Neural crest cell (in vitro differentiated cells): ENCODE results near the gene COMMD9. TPM values are rescaled to one million over a fixed set of nuclear protein-coding genes. Genes with fewer than 3 reads are reported as not detected.

Experiments used
- DNase-seq: peaks from one replicate; pipeline ENCODE4 v3.0.0; 2021; ENCODE audit warnings: low read depth, mixed read lengths, low spot score
- H3K27ac Mint-ChIP-seq: one replicate; pipeline ENCODE4 v1.8.0; 2021; ENCODE audit warnings: mild to moderate bottlenecking, mixed read lengths; ENCODE audit not compliant: unreplicated experiment
- H3K27me3 Mint-ChIP-seq: 2 replicates; pipeline ENCODE4 v1.8.0; 2021; ENCODE audit warnings: low read depth, mild to moderate bottlenecking, mixed read lengths
- H3K36me3 Mint-ChIP-seq: 2 replicates; pipeline ENCODE4 v1.8.0; 2021; ENCODE audit warnings: low read depth, mild to moderate bottlenecking, mixed read lengths
- H3K4me1 Mint-ChIP-seq: 2 replicates; pipeline ENCODE4 v1.8.0; 2021; ENCODE audit warnings: mixed read lengths
- H3K4me3 Mint-ChIP-seq: one replicate; pipeline ENCODE4 v1.8.0; 2021; ENCODE audit warnings: mild to moderate bottlenecking, mixed read lengths
- H3K9me3 Mint-ChIP-seq: 2 replicates; pipeline ENCODE4 v1.8.0; 2021; ENCODE audit warnings: mixed read lengths
- CTCF ChIP-seq: fragments of 200-600 bp; sonication (generic); conservative IDR thresholded peaks from 2 replicates; pipeline ENCODE4 v1.5.0; 2021; ENCODE audit warnings: antibody characterized with exemption, mild to moderate bottlenecking
- total RNA-seq: library from RNA; stranded (reverse); gene quantifications from 2 replicates; pipeline ENCODE4 v1.2.1, GENCODE V29; 2021

Gene COMMD9
- total RNA-seq, 1 donor from 2014 or later = 77.4 TPM

GRCh38 chr11:36295926-36296325 is 6.7 kb upstream of the COMMD9 start, which contains the start of gene PRR5L:
PRR5L (plus strand) TSS chr11:36296288; CDS start chr11:36401122, 104,834 bp downstream.
- Mint-ChIP-seq H3K36me3 (no peaks in the 10 kb centered on the region), H3K27me3 (peaks cover 19% of the 10 kb centered on the region), H3K27ac (no peak within 1 kb of the TSS), H3K4me3 (no peak within 1 kb of the TSS), H3K4me1 (peaks cover 12% of the 10 kb centered on the region), H3K9me3 (no peaks in the 10 kb centered on the region)
- no peak for TF ChIP-seq CTCF
- no peak for DNase-seq

GRCh38 chr11:36292311-36292722 is 3.1 kb upstream of the COMMD9 start:
- no peaks in the 10 kb centered on the region for H3K9me3 Mint-ChIP-seq
- H3K4me3 Mint-ChIP-seq = peak overlapping the region; percentile 35
- peaks cover 20% of the 10 kb centered on the region for H3K27me3 Mint-ChIP-seq
- H3K4me1 Mint-ChIP-seq = peaks cover 37% of the 10 kb centered on the region
- peak; percentile 72 for TF ChIP-seq CTCF
- no peaks in the 10 kb centered on the region for H3K36me3 Mint-ChIP-seq
- no peak for DNase-seq
- no peak overlapping the region for H3K27ac Mint-ChIP-seq

GRCh38 chr11:36288442-36289225 is 590 bp downstream of the COMMD9 start:
- Mint-ChIP-seq H3K9me3 (no peaks in the 10 kb centered on the region), H3K27ac (peak overlapping the region; percentile 97), H3K27me3 (peaks cover 17% of the 10 kb centered on the region), H3K4me1 (peaks cover 25% of the 10 kb centered on the region), H3K4me3 (peak overlapping the region; percentile 95), H3K36me3 (no peaks in the 10 kb centered on the region)
- DNase-seq = no peak
- TF ChIP-seq CTCF = no peak

GRCh38 chr11:36282926-36283325 is 6.3 kb downstream of the COMMD9 start:
- H3K4me3 Mint-ChIP-seq = no peak overlapping the region
- H3K27me3 Mint-ChIP-seq = no peaks in the 10 kb centered on the region
- peaks cover 28% of the 10 kb centered on the region for H3K4me1 Mint-ChIP-seq
- DNase-seq = no peak
- no peaks in the 10 kb centered on the region for H3K36me3 Mint-ChIP-seq
- H3K9me3 Mint-ChIP-seq = no peaks in the 10 kb centered on the region
- no peak overlapping the region for H3K27ac Mint-ChIP-seq
- TF ChIP-seq CTCF = no peak

GRCh38 chr11:36281850-36282249 is 7.4 kb downstream of the COMMD9 start:
- TF ChIP-seq CTCF = no peak
- H3K9me3 Mint-ChIP-seq = no peaks in the 10 kb centered on the region

More at GRCh38 chr11:36281850-36282249, 7.4 kb downstream of the COMMD9 start:
- DNase-seq = no peak
- peaks cover 22% of the 10 kb centered on the region for H3K4me1 Mint-ChIP-seq
- H3K4me3 Mint-ChIP-seq = no peak overlapping the region
- no peaks in the 10 kb centered on the region for H3K36me3 Mint-ChIP-seq
- no peak overlapping the region for H3K27ac Mint-ChIP-seq
- no peaks in the 10 kb centered on the region for H3K27me3 Mint-ChIP-seq
